GM19240 (cell line): ENCODE results near the gene COIL.
"Not testable (repeated sequence)": the region's sequence is repeated elsewhere in the genome, so short reads cannot be mapped to it uniquely, and the experiment has no call there.

Experiments used
- DNase-seq: peaks from one replicate; pipeline ENCODE4 v3.0.0; 2011; ENCODE audit warnings: low spot score; ENCODE audit not compliant: insufficient read length

The COIL gene

GRCh38 chr17:56978441-56979090 is 17.7 kb upstream of the COIL start:
- DNase-seq = no peak

- DNase-seq = peak; percentile 78
These were observed 17.0 kb upstream of the COIL start, which contains the start of gene SCPEP1 for GRCh38 chr17:56977673-56978395. Gene SCPEP1, plus strand, starts transcription at chr17:56978131. Its CDS starts 29 bp downstream, at chr17:56978160.

- no peak for DNase-seq
These were observed 16.2 kb upstream of the COIL start for GRCh38 chr17:56976941-56977608.

GRCh38 chr17:56975656-56976055 is 14.8 kb upstream of the COIL start:
- no peak for DNase-seq

- DNase-seq = no peak
These were observed 13.2 kb upstream of the COIL start for GRCh38 chr17:56974055-56974454.

DNA sequence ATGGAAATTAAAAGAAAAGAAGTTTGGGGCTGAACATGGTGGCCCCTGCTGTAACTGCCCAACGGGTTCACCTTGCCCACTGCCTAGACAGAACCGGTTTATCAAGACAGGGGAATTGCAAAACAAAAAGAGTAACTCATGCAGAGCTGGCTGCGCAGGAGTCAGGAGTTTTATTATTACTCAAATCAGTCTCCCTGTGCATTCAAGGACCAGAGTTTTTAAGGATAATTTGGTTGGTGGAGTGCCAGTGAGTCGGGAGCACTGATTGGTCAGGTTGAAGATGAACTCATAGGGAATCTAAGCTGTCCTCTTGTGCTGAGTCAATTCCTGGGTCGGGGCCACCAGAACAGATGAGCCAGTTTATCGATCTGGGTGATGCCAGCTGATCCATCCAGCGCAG is 12.7 kb upstream of the COIL start:
- no peak for DNase-seq

- DNase-seq = no peak
These were observed 11.4 kb upstream of the COIL start for GRCh38 chr17:56972111-56972730.

DNA sequence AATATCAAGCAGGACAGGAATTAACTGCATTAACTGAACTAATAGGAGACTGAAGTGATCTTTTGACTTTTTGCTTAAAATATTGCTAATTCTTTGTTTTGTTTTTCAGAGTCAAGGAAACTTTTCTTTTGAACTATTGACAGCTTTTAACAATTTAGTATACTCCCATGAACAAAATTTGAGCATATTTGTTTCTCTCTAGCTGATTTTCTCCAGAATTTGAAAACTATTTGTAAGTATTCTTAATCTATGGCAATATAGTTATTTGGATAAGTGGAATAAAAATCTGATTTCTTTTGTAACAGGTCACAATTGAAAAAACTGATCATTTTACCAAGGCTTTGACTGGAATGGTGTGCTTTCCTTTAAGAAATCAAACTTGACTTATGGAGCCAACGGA is 10.1 kb upstream of the COIL start:
- no peak for DNase-seq

DNA sequence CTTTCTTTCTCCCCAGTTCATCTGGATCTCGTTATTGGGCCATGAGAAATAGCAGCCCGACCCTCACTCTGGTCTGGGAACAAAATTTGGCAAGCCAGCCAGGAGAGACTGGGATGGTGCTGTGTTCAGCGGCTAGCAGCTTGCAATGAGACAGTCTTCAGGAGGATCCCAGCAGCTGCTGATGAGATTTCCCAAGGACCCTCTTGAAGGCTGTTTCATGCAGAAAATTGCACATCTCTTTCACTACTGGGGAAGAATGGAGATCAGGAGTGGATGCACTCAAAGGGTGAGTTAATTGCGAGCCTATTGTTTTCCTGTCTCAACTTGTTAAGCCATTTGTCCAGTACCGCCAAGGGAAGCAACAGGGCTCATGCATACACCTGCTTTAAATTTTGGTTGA is 5.5 kb upstream of the COIL start:
- no peak for DNase-seq

DNA sequence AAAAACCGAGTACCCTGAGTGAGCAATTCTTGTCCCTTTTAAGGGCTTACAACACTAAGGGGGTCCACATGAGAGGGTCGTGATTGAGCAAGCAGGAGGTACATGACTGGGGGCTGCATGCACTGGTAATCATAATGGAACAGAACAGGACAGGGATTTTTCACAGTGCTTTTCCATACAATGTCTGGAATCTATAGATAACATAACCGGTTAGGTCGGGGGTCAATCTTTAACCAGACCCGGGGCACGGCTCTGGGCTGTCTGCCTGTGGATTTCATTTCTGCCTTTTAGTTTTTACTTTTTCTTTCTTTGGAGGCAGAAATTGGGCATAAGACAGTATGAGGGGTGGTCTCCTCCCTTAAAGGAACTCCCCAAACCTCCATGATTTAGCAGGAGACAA is 4.8 kb upstream of the COIL start:
- not testable (repeated sequence) for DNase-seq

DNA sequence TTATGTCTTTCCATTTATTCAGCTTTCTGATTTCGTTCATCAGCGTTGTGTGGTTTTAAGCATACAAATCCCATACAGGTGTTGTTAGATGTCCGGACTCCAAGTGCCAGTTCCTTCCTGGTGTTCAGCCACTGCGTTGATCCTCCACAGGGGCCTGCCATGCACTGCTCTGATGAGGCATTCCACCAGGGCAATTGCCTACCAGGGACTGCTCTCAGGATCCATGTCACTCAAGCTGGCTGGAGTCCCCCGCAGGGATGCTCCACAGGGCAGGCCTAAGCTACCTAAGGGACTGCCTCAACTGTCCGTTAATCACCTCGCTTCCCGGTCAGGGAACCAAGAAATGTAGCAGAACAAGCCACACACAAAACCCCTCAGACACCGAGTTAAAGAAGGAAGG is 4.4 kb upstream of the COIL start:
- not testable (repeated sequence) for DNase-seq

GRCh38 chr17:56956992-56957391 is 3.9 kb downstream of the COIL start:
- DNase-seq = no peak

GRCh38 chr17:56949595-56949994 is 11.3 kb downstream of the COIL start:
- DNase-seq = no peak

DNA sequence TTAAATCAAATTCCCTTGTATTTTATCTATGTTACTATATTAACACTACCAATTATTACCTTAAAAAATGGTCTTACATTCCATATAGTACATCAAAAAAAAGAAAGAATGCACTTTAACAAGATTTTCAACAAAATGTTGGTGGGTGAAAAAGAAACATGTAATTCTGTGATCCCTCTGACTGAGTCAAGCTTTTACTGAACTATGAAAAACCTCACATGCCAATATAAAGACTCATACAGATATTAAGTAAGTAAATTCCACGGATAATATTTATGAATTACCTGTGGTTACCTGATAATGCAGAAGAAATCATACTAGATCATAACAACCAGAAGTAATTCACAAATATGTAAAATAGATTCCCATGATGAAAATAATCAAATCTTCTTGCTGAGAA is 12.4 kb downstream of the COIL start:
- DNase-seq = no peak

GRCh38 chr17:56947741-56948140 is 13.1 kb downstream of the COIL start:
- DNase-seq = no peak

DNA sequence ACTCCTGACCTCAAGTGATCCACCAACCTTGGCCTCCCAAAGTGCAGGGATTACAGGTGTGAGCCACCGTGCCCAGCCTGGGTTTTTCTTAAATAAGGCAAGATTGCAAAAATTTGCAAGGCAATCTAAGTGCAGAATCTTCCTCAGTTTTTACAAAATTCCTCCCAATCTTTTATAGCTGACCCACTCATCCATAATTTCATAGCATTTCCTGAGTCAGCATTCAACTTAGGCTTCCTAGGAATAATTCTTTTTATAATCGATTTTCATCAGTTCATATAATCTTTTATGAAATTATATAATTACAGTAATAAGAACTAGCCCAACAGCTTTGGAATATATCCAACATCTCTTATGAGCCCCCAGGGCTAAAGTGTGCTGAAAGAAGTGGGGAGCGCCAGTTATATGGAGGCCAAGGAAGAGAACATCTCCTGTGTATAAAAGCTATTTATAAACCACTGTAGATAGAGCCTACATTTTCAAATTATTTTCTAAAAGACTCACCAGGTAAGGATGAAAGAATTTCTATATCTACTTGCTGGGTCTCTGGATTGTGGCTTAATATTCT is 14.8 kb downstream of the COIL start:
- no peak for DNase-seq

DNA sequence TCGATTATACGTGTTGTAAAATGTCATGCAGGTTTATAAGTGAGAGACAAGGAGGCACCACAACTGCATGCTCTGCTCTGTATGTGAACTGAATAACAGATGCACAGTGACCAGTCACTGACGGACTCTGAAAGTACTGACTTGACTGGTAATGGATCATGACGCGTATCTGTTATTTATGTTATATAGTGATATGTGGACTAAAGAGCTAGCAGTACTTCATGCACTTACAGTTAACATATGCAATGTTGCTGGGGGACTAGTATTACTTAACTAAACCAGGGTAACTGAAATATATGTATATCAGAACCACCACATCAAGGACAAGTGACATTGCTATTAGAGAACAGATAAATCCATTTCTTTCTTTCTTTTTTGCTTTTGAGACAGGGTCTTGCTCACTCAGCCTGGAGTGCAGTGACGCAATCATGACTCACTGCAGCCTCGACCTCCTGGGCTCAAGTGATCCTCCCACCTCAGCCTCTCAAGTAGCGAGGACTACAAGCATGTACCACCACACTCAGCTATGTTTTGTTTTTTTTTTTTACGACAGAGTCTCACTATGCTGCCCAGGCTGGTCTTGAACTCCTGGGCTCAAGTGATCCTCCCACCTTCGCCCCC is 17.2 kb downstream of the COIL start:
- no peak for DNase-seq

GRCh38 chr17:56939869-56940484 is 20.9 kb downstream of the COIL start:
- DNase-seq = no peak

DNA sequence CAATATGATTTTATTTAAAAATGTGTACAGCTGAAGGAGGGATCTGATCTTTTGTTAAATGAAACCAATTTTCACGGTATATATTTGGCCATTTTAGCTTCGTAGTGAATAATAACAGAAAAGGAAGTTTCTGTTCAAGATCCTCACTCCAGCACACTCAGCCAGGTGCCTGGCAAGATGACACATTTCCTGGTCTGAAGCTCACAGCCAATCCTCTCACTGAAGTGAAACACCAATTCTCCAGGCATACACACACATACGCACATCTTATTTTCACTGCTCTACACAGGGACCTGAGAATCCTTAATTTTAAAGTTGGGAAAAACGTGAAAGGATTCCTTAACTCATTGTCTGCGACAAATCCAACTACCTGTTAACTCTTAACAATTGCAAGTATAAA is 22.6 kb downstream of the COIL start:
- not testable (repeated sequence) for DNase-seq

DNA sequence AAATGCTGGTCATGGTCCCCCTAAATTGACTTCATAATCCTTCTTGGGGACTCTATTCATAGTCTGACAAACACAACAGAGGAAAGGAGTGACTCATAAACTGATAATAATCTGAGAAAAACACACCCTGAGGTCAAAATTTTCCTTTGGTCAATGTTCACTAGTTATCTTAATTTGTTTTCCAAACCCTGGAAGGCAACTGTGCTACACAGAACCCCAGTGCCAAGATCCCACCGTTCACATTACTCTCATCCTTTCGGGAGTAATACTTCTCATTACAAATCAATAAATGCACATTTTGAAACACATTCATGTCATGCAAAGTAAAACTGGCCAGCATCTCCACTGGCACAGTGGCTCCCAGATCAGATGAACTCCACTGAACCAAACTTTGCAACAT is 23.2 kb downstream of the COIL start:
- no peak for DNase-seq
